ENCODE results near the gene PUS1. TPM values are rescaled to one million over a fixed set of nuclear protein-coding genes. Genes with fewer than 3 reads are reported as not detected.
"Not testable (repeated sequence)": the region's sequence is repeated elsewhere in the genome, so short reads cannot be mapped to it uniquely, and the experiment has no call there.

Gene PUS1
- total RNA-seq, 1 experiment from 2014 or later: 70.5 TPM

DNA sequence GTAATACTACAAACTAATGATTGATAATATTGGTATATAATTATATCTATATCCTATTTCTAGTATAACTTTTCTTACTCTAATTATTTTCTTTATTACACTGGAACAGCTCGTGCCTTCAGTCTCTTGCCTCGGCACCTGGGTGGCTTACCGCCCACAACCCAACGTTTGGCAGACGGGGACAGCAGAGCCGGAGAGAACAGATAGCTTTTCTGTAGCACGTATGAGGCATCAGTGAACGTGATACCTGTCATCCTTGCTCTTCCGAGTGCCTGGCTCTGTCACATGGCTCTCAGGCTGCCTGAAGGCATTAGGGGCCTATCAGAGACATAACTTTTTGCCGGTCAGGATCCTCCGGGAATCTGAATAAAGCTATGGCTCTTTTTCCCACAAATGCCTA lies 5.5 kb downstream of the PUS1 start:
- DNase-seq (ENCODE audit: low spot score): no peak

DNA sequence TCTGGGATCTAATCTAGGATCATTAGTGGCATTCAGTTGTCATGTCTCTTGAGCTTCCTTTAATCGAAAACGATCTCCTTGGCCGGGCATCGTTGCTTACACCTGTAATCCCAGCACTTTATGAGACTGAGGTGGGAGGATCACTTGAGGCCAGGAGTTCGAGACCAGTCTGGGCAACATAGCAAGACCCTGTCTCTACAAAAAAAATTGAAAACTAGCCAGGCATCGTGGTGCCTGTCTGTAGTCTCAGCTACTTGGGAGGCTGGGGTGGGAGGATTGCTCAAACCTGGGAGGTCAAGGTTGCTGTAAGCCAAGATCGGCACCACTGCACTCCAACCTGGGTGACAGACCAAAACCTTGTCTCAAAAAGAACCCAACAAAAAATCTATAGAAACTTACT lies 9.0 kb downstream of the PUS1 start:
- DNase-seq (ENCODE audit: low spot score): no peak

DNA sequence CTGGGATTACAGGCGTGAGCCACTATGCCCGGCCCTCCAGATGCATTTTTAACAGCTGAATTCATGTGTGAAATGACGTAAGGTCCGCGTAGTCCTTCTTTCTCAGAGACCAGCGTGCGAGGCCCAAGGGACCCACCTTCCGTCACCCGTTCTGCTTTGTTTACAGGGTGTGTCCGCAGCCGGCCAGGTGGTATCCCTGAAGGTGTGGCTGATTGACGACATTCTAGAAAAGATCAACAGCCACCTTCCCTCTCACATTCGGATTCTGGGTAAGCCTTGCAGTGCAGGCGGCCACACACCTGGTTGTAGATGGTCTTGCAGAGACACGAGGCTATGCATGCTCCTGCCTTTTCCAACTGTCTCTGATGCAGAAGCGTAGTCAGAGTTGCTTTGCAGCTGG lies 9.9 kb downstream of the PUS1 start:
- no peak for DNase-seq (ENCODE audit: low spot score)

DNA sequence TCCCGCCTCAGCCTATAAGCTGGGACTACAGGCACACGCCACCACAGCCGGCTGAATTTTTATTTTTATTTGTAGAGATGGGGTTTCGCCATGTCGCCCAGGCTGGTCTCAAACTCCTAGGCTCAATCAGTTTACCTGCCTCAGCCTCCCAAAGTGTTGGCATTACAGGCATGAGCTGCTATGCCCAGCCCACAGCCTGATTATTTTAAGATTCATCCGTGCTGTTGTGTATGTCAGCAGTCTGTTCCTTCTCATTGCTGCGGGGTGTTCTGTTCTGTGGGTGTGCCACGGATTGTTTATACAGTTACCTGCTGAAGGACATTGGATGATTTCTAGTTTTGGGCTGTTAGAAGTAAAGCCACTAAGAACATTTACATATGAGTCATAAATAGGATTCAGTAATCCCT lies 11.1 kb downstream of the PUS1 start:
- no peak for DNase-seq (ENCODE audit: low spot score)

DNA sequence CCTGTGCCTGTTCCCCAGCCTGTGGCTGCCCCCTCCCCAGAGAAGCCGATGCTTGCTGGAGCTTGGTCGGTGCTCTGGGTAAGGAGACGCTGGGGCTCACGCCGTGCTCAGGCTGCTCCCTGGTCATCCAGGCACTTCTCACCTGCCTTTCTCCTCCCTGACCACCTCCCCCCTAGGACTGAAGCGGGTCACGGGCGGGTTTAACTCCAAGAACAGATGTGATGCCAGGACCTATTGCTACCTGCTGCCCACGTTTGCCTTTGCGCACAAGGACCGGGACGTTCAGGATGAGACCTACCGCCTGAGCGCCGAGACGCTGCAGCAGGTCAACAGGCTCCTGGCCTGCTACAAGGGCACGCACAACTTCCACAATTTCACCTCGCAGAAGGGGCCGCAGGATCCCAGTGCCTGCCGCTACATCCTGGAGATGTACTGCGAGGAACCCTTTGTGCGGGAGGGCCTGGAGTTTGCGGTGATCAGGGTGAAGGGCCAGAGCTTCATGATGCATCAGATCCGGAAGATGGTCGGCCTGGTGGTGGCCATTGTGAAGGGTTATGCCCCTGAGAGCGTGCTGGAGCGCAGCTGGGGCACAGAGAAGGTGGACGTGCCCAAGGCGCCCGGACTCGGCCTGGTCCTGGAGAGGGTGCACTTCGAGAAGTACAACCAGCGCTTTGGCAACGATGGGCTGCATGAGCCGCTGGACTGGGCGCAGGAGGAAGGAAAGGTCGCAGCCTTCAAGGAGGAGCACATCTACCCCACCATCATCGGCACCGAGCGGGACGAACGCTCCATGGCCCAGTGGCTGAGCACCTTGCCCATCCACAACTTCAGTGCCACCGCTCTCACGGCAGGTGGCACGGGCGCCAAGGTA lies 12.3 kb downstream of the PUS1 start:
- DNase-seq (ENCODE audit: low spot score): no peak

DNA sequence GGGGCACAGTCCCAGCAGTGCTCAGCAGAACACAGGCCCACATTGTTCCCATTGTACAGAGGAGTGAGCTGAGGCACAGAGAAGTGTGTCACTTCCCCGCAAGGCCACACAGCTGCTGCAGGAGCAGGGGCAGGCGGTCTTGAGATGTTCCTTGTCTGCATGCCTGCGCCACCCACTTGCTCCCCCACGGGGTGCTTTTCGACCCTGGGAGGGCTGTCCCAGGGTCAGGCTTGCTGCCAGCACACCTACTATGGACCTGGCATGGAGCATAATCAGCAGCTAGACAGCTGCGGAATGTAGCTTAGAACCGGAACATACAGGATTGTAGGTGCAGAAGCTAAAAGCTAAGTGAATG lies 12.9 kb downstream of the PUS1 start:
- DNase-seq (ENCODE audit: low spot score): no peak

DNA sequence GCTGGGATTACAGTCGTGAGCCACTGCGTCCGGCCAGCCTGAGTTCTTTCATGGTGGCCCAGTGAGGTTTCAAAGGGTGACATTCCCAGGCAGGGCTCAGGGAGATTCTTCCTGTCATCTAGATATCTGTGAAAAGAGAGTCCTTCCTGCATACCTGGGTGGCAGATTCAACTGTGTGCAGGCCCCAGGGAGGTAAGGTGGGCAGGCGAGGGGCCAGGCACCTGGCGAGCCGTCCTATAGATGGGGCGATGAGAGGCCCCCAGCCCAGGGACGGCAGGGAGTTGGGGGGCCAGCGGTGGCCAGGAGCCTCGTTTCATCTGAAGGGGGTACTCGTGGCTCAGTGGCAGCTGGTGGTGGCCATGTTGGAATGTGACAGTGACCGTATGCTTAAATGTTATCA lies 13.6 kb downstream of the PUS1 start:
- DNase-seq (ENCODE audit: low spot score): no peak

DNA sequence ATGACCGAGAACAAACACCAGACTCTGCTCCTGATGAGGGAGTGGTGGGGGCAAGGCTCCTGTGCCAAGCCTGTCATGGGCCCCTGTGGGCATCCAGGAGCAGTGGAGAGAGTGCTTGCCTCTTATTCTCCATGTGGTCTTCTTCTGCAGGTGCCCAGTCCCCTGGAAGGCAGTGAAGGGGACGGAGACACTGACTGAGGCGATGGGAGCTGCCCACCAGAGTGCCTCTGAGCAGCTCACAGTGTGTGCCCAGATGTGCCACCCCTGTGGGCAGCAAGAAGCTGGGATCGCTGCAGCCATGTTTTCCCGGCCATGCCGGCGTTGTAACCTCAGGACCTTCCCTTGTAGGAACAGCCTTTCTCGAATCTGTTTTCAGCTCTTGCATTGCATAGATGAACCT lies 14.3 kb downstream of the PUS1 start:
- DNase-seq (ENCODE audit: low spot score): no peak

DNA sequence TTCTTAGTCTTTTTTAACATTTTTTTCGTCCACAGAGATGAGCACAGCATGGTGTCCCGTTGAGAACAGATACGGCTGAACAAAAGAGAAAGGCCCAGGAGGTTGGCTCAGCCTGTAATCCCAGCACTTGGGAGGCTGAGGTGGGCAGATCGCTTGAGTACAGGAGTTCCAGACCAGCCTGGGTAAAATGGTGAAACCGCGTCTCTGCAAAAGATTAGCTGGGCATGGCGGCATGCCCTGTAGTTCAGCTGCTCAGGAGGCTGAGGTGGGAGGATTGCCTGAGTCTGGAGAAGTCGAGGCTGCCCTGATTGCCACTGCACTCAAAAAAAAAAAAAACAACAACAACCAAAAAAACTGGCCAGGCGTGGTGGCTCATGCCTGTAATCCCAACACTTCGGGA lies 14.8 kb downstream of the PUS1 start:
- no peak for DNase-seq (ENCODE audit: low spot score)

DNA sequence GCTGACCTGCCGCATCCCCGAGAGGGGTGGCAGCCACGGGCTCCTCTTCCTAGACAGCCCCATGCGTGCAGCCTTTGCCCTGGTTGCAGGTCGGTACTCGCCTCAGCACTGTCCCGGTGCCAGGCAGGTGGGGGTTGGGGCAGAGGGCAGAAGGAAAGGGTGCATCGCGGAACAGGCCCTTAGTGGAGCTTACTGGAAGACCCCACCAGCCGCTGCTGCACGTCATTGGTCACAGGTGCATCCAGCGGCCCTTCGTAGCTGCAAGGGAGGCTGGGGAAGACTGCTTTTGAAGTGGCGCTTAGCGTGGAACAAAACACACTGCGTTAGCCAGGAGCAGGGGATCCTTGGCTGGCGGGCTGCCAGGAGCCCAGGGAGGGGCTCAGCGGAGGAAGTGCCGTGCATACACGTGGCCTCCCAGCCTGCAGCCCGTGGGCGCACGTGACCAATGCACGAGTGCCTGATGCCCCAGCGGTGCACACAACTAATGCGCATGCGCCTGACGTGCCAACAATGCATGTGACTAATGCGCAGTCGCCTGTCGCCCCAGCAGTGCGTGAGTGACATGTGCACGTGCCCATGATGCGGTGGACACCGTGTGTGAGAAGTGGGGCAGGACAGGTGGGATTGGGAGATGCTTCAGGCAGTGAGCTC lies 15.7 kb downstream of the PUS1 start:
- no peak for DNase-seq (ENCODE audit: low spot score)

DNA sequence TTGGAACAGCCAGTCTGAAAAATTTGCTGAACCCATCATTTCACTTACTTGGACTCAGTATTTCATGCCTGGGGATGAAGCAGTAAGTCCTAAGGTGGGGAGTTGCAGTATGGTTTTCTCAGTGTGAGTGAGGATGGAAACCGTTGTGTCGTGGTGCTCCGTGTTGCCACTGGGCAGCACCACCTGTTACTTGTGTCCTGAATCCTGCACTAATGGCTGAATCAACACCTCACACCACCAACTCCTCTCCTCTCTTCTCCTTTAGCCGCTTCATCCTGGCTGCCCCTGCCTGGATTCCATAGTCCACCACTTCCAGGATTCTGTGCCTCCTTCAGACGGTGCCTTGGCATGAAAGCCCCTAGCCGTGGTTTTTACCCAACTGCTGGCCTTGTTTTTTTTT lies 17.7 kb downstream of the PUS1 start:
- no peak for DNase-seq (ENCODE audit: low spot score)

DNA sequence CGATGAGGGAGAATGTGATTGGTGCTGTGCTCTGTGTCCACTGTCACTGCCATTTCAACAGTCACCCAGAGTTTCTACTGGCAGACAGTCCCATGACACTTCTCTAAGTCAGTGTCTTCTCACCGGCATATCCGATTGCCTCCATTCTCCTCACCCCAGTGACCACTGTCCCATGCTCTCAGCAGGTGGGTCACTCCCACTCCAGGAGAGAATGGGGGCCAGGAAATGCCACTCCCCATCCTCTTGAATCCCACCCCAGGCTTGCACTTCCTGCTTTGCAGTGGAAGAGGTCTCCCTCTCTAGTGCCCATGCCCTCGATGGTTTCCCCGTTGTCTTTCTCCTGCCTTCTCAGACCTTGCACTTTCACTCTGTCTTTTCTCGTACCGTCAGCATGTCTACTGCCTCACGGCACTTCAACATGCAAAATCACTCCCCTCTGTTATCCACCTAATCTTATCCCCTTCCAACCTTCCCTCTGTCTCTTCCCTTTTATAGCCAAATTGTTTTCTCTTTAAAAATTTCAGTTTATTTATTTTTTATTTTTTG lies 18.5 kb downstream of the PUS1 start:
- DNase-seq (ENCODE audit: low spot score): no peak

DNA sequence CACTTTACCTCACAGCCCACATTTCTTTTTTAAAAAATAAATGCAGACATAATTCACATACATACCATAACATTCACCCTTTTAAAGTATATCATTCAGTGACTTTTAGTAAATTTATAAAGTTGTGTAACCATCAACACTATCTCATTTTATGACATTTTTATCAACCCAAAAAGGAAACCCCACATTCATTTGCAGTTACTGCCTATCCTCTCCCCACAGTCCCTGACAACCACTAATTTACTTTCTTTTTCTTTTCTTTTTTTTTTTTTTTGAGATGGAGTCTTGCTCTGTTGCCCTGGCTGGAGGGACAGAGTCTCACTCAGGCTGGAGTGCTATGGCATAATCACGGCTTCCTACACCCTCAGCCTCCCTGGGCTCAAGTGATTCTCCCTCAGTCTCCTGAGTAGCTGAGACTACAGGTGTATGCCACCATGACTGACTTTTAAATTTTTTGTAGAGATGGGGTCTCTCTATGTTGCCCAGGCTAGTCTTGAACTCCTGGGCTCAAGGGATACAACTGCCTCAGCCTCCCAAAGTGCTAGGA lies 19.2 kb downstream of the PUS1 start:
- DNase-seq (ENCODE audit: low spot score): no peak

DNA sequence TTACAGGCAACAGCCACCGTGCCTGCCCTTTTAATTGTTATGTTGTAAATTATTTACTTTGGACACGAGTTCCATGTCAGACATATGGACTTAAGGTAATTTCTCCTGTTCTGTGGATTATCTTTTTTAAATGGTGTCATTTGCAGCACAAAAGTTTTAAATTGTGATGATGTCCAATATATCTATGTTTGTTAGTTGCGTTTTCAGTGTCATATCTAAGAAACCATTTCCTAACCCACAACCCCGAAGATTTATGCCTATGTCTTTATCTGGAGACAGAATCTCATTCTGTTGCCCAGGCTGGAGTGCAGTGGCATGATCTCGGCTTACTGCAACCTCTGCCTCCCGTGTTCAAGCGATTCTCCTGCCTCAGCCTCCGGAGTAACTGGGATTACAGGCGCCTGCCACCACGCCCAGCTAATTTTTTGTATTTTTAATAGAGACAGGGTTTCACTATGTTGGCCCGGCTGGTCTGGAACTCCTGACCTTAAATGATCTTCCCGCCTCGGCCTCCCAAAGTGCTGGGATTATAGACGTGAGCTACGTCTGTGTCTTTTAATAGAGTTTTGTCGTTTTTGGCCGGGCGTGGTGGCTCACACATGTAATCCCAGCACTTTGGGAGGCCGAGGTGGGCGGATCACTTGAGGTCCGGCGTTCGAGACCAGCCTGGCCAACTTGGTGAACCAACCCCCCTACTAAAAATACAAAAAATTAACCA lies 19.8 kb downstream of the PUS1 start:
- DNase-seq (ENCODE audit: low spot score): not testable (repeated sequence)

DNA sequence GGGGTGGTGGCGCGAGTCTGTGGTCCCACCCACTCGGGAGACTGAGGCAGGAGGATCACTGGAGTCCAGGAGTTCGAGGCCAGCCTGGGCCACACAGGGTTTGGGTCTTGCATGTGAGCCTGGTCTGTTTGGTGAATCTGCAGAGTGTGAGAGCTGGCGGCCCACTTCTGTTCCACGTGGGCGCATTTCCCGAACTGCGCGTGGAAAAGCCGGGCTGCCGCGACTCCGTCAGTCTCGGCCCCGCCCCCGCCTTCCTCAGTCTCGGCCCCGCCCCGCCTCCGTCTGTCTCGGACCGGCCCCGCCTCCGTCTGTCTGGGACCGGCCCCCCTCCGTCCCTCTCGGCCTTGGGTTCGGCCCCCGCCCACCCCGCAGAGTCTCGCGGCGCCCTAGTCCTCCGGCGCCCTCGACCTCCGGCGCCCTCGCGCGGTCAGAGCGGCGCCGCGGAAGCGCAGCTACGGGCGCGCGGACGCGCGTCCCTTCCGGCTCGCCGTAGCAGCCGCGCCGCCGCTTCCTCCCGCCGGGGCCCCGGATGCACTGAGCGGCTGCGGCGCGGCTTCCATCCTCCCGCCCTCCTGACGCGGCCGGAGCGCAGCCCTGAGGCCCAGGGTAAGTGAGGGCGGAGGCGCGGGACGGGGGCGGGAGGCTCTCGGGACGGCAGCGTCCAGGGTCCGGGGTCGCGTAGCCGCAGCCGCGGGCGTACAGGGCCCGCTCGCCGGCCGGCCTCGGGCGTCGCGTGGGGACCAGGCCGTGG lies 20.5 kb downstream of the PUS1 start, which contains the start of gene EP400:
Gene EP400, plus strand, starts transcription at position 512 of the 751 bp plus-strand sequence. CDS start 10,678 bp downstream, outside the sequence.
- peak; percentile 94 for DNase-seq (ENCODE audit: low spot score)

DNA sequence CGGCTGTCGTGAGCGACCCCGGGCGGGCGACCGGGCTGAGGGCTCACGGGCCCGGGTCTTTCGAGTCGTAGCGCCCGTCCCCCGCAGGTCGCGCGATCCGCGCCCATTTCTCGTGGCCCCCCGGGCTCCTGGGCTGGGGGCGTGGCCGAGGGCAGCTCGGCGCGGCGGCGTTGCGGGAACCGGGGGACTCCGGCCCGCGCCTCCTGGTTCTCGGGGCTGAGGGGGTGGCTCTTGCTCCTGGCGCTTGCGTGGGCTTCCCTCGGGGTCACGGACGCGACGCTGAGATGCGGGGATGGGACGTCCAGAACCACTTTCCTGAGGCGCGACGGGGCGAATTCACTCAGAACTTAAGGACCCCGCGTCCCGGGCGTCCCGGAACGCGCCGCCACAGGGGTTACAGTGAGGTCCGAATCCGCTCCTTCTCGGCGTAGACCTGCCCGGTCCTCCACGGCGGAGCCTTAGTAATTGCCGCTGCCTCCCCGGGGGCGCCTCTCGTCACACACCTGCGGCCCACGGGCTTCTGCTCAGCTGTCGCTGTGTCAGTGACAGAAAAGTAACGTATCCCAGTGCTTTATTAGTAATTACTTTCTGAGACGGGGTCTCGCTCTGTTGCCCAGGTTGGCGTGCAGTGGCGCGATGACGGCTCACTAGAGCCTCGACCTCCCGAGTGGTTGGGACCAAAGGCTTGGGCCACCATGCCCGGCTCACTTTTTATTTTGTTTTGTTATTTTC lies 21.3 kb downstream of the PUS1 start:
- DNase-seq (ENCODE audit: low spot score): peak; percentile 16

DNA sequence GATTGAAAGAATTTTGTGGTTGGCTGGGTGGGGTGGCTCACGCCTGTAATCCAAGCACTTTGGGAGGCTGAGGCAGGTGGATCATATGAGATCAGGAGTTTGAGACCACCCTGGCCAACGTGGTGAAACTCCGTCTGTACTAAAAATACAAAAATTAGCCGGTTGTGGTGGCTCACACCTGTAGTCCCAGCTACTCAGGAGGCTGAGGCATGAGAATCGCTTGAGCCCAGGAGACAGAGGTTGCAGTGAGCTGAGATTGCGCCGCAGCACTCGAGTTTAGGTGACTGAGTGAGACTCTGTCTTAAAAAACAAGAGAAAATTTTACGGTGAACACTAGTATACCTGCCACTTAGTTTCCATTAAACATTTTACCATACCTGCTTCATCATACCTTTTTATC lies 24.7 kb downstream of the PUS1 start:
- DNase-seq (ENCODE audit: low spot score): not testable (repeated sequence)

DNA sequence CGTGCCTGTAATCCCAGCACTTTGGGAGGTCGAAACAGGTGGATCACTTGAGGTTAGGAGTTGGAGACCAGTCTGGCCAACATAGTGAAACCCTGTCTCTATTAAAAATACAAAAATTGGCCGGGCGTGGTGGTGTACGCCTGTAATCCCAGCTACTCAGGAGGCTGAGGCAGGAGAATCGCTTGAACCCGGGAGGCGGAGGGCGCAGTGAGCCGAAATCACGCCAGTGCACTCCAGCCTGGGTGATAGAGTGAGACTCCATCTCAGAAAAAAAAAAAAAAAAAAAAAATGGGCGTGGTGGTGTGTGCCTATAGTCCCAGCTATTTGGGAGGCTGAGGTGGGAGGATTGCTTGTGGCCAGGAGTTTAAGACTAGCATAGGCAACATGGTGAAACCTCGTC lies 25.4 kb downstream of the PUS1 start:
- DNase-seq (ENCODE audit: low spot score): not testable (repeated sequence)

DNA sequence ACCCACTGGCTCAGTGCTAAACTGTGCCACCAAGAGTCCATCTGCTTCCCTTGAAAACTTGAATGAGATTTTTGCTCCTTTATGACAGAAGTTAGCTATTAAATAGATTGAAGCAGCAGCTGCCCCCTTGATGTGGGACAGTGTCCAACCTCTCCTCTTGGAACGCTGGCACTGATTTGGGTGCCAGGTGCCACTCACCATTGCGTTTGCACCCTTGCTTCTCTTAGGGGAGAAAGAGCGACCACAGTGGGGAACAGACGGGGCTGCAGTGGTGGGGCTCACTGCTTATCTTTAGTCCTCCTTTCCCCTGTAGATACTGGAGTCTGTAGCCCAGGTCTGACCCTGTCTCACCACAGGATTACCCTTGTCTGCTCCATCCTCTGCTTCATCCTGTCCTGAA lies 30.0 kb downstream of the PUS1 start:
- no peak for DNase-seq (ENCODE audit: low spot score)
